VCaP (cell line): ENCODE data around the gene EVA1B.

Source experiments
- H3K27ac ChIP-seq: fragments of 450-650 bp; 2 replicates; pipeline ENCODE4 v1.5.1; 2017
- CTCF ChIP-seq: fragments of 450-650 bp; conservative IDR thresholded peaks from 2 replicates; pipeline ENCODE4 v1.5.1; 2017; ENCODE audit warnings: mild to moderate bottlenecking, moderate library complexity

The EVA1B gene

DNA sequence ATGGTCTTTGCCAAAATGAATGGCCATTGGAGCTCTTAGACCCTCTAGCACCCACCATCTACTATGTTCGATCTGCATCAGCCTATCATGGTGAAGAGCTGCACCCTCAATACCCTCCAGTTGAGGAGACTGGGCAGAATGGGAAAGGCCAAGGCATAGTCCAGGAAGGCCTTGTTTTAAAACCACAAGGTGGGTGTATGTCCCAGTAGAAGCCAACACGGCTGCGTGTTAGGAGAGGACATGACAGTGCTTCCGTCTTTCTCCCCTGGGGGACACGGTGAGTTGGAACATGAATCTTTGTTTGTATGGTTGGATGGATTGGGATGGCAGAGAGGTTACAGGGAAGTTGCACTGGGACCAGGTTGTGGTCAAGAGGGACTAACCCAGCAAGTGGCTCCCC, 35.9 kb downstream of the EVA1B start:
- no peak for TF ChIP-seq CTCF
- H3K27ac ChIP-seq = no peak overlapping the region

GRCh38 chr1:36286802-36287201, 36.6 kb downstream of the EVA1B start:
- H3K27ac ChIP-seq = no peak overlapping the region
- no peak for TF ChIP-seq CTCF

DNA sequence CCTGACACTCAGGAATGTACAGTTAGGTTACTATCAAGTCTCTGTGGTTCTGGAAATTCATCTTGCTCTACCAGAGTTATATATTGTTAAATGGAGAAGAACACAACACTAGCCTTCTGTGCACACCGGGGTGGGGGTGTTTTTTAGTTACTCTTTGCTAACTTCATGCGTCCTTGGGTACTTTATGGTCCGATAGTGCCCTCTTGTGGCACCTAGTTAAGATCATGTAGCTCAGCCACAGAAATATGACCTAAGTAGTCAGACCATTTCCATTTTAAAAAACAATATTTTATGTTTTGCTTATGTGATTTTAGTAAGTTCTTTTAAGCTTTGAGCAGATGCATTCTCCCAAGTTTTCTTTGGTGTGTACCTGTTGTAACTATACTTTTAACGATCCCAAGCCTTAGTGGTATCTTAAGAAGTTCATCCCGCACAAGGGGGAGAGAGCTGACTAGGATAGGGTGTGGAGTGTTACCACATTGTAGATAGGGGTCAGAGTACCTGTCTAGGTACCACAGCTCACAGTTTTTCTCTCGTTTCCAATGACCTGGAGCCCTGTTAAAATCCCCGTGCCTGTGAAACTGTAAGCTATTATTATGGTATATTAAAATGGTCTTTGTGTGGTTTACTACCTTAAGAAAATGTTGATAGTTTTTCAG, 37.9 kb downstream of the EVA1B start:
- peak overlapping the region; percentile 63; the same call in 1 of the 2 replicates for H3K27ac ChIP-seq
- peak; percentile 83 for TF ChIP-seq CTCF

DNA sequence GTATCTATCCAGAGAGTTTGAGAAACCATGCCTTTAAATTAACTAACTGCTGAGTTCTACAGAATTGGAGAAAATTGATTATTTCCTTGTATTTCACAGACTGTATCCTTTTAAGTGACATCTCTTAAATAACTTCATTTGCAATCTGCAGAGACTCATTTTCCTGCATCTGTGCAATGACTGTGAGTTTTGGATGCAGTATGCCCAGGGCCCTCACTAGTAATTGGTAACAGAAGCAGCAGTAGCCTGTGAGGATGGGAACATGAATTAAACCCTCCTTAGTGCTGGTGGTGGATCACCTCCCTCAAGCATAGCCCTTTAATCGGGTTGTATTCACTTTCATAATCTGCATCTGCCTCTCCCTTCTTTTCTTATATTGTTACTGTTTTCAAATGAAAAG, 38.9 kb downstream of the EVA1B start:
- no peak for TF ChIP-seq CTCF
- H3K27ac ChIP-seq = peak overlapping the region; percentile 63

- TF ChIP-seq CTCF = no peak
- H3K27ac ChIP-seq = peak overlapping the region; percentile 63
Measured at GRCh38 chr1:36284061-36284460, 39.4 kb downstream of the EVA1B start.

DNA sequence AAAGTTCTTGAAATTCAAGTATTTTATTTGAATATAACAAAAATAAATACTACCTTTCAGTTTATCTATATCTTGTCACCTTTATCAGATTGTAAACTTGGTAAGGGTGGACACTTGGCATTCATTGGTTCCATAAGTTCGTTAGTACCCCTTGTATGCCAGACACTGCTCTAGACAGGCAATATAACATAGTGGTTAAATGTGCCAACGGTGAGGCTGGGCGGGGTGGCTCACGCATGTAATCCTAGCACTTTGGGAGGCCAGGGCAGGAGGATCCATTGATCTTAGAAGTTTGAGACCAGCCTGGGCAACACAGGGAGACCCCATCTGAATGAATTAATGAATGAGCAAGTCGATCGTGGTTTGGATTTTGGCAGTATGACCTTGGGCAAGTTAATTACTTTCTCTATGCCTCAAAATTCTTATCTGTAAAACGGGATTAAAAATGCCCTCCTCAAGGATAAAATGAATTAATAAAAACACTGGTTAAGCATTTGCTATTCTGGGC, 43.6 kb downstream of the EVA1B start:
- H3K27ac ChIP-seq = peak overlapping the region; percentile 7
- TF ChIP-seq CTCF = no peak

DNA sequence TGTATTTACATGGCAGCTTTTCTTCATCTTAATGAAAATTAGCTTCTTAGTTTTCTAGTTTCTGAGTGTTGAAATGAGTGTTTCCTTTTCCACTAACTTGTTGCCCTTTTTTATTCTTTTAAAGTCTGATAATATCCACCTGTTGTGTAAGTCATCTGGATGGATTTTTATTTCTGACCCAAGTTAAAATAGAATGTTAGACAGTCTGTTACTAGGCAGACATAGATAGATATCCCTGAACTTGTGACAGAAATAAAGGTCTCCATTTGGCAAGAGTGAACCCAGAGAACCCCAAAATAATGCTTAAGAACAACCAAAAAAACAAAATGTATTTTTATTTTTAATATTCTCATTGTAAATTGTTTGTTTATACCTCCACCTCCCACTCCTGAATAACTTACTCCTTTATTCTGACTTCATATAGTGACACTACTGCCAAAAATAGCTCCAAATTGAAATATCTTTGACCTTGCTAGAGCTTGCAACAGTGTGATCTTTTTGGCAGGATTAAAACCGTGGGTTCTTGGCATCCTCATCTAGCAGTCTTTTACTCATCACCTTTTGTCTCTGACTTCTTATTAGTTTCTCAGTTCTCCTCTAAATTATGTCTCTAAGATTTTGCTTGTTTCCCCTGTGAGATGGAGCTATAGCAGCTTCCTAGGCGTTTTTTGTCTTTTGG, 44.2 kb downstream of the EVA1B start:
- H3K27ac ChIP-seq = peak overlapping the region; percentile 7
- TF ChIP-seq CTCF = no peak
